Right forelimb (tissue), 1 donor: ENCODE results near the gene COG7.
"Not testable (repeated sequence)": the region's sequence is repeated elsewhere in the genome, so short reads cannot be mapped to it uniquely, and the experiment has no call there.

Source experiments
- DNase-seq: peaks from one replicate; pipeline ENCODE4 v3.0.0-alpha.2; 2018

The COG7 gene

GRCh38 chr16:23469814-23470213 is 16.8 kb upstream of the COG7 start:
- no peak for DNase-seq

- DNase-seq: no peak
Observed at GRCh38 chr16:23466162-23466885, 13.3 kb upstream of the COG7 start.

GRCh38 chr16:23465179-23465578 is 12.2 kb upstream of the COG7 start:
- no peak for DNase-seq

GRCh38 chr16:23464196-23464595 is 11.2 kb upstream of the COG7 start:
- no peak for DNase-seq

DNA sequence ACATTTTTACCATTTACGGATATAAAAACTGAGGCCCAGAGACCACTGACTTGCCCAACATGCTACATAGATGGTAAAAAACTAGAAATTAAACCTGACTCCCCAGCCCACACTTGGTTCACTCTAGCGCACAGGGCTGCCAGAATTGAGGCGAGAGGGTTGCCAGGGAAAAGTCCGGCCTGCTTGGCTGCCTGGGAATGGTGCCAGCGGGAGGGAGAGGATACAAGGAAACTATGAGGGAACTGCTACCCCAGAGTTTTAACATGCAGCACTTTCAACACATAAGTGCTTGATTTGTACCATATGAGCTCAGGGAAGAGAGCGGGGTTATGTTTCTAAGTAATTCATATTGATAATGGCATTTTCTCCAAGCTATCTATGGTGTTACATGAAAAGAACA is 10.0 kb upstream of the COG7 start:
- DNase-seq: peak; percentile 85

DNA sequence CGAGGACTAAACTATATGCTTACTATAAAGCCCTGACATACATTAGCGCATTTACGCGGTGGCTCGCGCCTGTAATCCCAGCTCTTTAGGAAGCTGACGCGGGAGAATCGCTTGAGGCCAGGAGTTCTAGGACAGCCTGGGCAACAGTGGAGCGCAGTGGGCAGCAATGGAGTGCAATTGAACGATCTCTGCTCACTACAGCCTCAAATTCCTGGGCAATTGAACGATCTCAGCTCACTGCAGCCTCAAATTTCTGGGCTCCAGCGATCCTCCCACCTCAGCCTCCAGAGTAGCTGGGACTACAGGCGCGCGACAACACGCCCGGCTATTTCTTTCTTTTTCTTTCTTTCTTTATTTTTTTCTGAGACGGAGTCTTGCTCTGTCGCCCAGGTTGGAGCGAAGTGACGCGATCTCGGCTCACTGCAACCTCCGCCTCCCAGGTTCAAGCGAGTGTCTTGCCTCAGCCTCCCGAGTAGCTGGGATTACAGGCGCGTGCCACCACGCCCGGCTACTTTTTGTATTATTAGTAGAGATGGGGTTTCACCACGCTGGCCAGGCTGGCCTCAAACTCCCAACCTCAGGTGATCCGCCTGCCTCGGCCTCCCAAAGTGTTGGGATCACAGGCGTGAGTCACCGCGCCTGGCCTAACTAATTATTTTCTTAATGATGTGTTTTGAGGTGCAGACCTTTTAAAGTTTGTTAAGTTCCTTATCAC is 506 bp upstream of the COG7 start:
- no peak for DNase-seq

GRCh38 chr16:23452221-23452571 is 793 bp downstream of the COG7 start:
- no peak for DNase-seq

GRCh38 chr16:23448392-23448791 is 4.6 kb downstream of the COG7 start:
- DNase-seq: no peak

DNA sequence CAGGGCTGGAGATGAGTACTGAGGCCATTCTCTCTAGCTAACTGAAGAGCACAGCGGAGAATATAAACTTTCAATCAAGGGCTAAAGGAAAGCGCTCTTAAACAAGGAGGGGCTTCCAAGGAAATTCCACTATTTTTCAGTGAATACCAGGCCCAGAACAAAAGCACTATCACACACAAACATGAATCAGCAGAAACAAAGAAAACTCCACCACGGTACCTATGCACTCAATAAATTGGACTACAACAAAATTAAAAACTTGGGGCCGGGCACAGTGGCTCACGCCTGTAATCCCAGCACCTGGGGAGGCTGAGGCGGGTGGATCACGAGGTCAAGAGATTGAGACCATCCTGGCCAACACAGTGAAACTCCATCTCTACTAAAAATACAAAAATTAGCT is 15.4 kb downstream of the COG7 start:
- DNase-seq: not testable (repeated sequence)

GRCh38 chr16:23436951-23437350 is 16.0 kb downstream of the COG7 start:
- DNase-seq: no peak

- peak; percentile 54 for DNase-seq
Observed at GRCh38 chr16:23435500-23435899, 17.5 kb downstream of the COG7 start.

- peak; percentile 51 for DNase-seq
Observed at GRCh38 chr16:23434380-23434779, 18.6 kb downstream of the COG7 start.

- DNase-seq: no peak
Observed at GRCh38 chr16:23433261-23433920, 19.6 kb downstream of the COG7 start.

DNA sequence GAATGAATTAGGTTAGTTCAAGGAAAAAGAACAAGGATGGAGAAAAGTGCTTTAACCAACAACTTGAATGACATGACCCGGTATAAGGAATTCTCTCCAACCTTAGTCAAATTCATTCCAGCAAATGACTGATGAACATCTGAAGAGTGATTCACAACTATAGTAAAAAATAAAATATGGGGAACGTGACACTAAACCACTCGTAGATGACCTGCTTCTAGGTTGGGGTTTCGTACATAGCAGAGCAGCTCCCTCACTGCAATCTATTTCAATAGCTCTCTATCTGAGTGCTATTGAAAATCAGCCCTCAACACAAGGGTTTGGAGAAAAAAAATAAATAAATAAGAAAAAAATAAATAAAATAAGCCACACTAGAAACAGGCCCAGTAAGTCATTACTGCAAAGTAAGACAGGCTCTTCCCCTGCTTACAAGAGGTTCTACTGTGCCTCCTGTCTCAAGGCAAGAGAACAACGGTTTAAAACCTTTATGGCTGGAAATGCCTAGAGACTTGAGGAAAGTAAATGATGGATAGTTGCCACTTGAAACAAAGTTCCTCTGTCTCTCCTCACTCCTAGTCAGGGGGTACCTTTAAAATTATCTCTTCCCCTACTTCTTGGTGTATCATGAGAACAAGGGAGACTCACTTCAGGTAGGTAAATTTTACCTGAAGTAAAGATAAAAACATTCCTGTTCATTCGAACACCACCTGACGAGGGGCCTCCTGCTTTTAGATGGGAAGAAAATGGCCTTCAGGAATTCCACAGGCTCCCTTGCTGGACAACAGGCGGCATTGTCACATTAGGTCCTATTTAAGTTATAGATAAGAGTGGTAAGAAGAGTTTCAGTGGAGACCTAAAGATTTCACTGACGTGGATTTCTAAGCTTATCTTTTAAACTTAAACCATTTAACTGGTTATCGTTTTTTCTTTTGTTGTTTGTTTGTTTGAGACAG is 20.5 kb downstream of the COG7 start:
- no peak for DNase-seq

DNA sequence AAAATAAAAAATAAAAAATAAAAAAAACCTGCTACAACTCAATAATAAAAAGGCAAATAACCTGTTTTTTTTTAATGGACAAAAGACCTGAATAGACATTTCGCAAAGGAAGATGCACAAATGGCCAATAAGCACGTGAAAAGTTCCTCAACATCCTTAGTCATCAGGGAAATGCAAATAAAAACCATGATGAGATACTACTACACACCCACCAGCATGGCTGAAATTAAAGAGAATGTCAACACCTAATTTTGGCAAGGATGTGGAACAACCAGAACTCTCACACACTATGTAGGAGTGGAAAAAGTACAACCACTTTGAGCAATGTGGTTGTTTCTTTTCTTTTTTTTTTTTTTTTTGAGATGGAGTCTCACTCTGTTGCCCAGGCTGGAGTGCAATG is 24.6 kb downstream of the COG7 start:
- no peak for DNase-seq

- DNase-seq: no peak
Observed at GRCh38 chr16:23424292-23424958, 28.6 kb downstream of the COG7 start.

GRCh38 chr16:23423496-23424049 is 29.4 kb downstream of the COG7 start:
- no peak for DNase-seq

DNA sequence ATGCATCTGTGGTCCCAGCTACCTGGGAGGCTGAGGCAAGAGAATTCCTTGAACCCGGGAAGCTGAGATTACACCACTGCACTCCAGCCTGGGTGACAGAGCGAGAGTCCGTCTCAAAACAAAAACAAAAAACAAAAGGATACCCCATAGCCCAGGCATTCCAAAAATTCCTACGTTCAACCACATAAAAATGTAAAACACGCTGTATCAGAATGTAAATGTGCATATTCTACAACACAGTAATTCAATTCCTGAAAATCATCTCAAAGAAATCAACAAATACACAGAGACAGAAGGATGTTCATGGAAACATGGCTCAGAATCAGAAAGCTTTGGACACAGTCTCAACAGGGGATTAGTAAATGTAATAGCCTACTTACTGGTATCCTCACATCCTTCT is 33.0 kb downstream of the COG7 start:
- no peak for DNase-seq

DNA sequence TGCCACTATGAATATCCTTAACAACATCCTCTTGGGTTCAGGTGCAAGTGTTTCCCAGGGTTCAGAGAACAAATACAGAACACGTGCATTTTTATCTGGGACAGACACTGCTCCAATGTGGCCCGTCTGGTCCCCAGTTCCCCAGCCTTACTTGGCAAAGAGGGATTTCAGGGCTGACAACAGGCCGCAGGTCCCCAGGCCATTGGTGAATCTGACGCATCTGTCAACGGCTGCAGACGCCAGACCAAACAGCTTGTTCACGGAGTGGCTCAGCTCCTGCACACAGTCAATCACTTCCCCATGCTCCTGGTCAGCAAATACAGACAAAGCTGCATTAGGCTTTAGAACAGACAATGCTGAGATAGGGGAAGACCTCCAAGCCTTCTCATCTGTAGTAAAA is 36.2 kb downstream of the COG7 start:
- DNase-seq: no peak

GRCh38 chr16:23414731-23415130 is 38.3 kb downstream of the COG7 start:
- no peak for DNase-seq

GRCh38 chr16:23410176-23410575 is 42.8 kb downstream of the COG7 start:
- no peak for DNase-seq

DNA sequence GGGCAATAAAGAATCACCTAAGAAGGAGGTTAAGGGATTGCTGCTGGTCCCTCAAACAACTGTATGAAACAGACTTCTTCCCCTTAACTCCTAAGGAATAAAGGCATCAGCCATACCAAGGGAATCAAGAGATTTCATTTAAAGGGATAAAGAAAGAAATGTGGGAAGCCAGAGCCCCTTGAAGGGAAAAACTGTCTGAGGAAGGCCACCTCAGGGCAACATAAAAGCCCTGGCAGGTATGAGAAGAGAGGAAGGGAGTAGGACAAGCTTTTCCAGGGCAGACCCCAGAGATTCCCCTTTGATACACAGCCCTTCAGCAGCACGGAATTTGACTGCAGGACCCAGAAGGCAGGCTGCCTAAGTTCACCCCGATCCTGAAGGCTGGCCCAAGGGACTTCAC is 43.5 kb downstream of the COG7 start:
- DNase-seq: no peak
